SU-DHL-6 (cell line): Measurements from ENCODE around the gene ARHGAP40.

Experiments used
- EZH2phosphoT487 ChIP-seq: fragments of 200-600 bp; sonication (generic), shearing (Covaris generic); conservative IDR thresholded peaks from 2 replicates; pipeline ENCODE4 v1.6.1; 2018; ENCODE audit warnings: mild to moderate bottlenecking, antibody characterized with exemption, low read length, moderate library complexity, mixed read lengths
- TF ChIP-seq, protein P1 (sequence below): fragments of 200-600 bp; sonication (generic); IDR thresholded peaks from one replicate; pipeline ENCODE4 v1.5.1; 2017; ENCODE audit warnings: antibody characterized with exemption, mild to moderate bottlenecking, low read length, moderate library complexity; ENCODE audit not compliant: insufficient read depth, poor library complexity, severe bottlenecking

DNA sequence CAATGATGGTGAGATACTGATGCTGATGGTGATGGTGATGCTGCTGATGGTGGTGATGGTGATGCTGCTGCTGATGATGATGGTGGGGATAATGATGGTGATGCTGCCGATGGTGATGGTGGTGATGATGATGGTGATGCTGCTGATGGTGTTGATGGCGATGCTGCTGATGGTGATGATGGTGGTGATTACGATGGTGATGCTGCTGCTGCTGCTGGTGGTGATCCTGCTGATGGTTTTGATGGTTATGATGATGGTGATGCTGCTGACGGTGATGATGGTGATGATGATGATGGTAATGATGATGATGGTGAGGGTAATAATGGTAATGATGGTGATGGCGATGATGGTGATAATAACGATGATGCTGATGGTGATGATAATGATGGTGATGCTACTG lies 50.0 kb downstream of the ARHGAP40 start:
- TF ChIP-seq, protein P1, sequence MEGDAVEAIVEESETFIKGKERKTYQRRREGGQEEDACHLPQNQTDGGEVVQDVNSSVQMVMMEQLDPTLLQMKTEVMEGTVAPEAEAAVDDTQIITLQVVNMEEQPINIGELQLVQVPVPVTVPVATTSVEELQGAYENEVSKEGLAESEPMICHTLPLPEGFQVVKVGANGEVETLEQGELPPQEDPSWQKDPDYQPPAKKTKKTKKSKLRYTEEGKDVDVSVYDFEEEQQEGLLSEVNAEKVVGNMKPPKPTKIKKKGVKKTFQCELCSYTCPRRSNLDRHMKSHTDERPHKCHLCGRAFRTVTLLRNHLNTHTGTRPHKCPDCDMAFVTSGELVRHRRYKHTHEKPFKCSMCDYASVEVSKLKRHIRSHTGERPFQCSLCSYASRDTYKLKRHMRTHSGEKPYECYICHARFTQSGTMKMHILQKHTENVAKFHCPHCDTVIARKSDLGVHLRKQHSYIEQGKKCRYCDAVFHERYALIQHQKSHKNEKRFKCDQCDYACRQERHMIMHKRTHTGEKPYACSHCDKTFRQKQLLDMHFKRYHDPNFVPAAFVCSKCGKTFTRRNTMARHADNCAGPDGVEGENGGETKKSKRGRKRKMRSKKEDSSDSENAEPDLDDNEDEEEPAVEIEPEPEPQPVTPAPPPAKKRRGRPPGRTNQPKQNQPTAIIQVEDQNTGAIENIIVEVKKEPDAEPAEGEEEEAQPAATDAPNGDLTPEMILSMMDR, result no peak
- TF ChIP-seq EZH2phosphoT487, result no peak
